ENCODE data around the gene RARRES2. TPM values are rescaled to one million over a fixed set of nuclear protein-coding genes. Genes with fewer than 3 reads are reported as not detected.
"Not testable (repeated sequence)": the region's sequence is repeated elsewhere in the genome, so short reads cannot be mapped to it uniquely, and the experiment has no call there.

RARRES2 gene
- total and polyA plus RNA-seq, 2 of the 13 experiments (the other 11 are each of a cell fraction or from before 2014, with no cell fraction given) = 134 to 172 TPM

GRCh38 chr7:150316987-150317386 is 24.4 kb downstream of the RARRES2 start:
- H3K79me2 ChIP-seq (ENCODE audit: insufficient read depth, low read length) = not testable (repeated sequence)

GRCh38 chr7:150314639-150315239 is 26.7 kb downstream of the RARRES2 start:
- H3K4me2 ChIP-seq (ENCODE audit: low read depth, low read length) = no peak overlapping the region
- H3K36me3 ChIP-seq (replicated peaks in 1 of 2; ENCODE audit: control insufficient read depth in 1 of 2, insufficient read depth in 2 of 2, low read length in 2 of 2) = no peaks in the 10 kb centered on the region
- in situ Hi-C loops (cut with HindIII; ENCODE audit: extremely low pct_ligation_motif_present, low pct_unique_long_range_greater_than_20kb) (no loop called here), intact Hi-C loops (cut with micrococcal nuclease; ENCODE audit: unreplicated experiment) (no loop called here)
- no peaks in the 10 kb centered on the region for H3K79me2 ChIP-seq (ENCODE audit: insufficient read depth, low read length)
- ChIA-PET CTCF (ENCODE audit: low intra/inter-chr PET ratio, low total read pairs) (no interaction called here), POLR2A (no interaction called here)
- no peak overlapping the region for H3K4me3 ChIP-seq (replicated peaks in 1 of 3; ENCODE audit: insufficient read depth in 1 of 3, low read depth in 2 of 3, low read length in 3 of 3)
- DNase-seq (ENCODE audit: low spot score) (no peak), FAIRE-seq (no peak), ATAC-seq (no peak)
- no peak overlapping the region for H2AFZ ChIP-seq (ENCODE audit: low read length)
- H3K9ac ChIP-seq (ENCODE audit: insufficient read depth, low read depth, low read length) = no peak overlapping the region
- BruUV-seq (replicated peaks) = no TSS peak
- no peaks in the 10 kb centered on the region for H3K27me3 ChIP-seq (ENCODE audit: control insufficient read depth in 1 of 2, insufficient read depth in 2 of 2, low read length in 2 of 2)
- no peak overlapping the region for H3K27ac ChIP-seq (ENCODE audit: extremely low read length, insufficient read depth, low read length)
- peaks cover 37% of the 10 kb centered on the region for H3K4me1 ChIP-seq (ENCODE audit: insufficient read depth, low read length)
- no peaks in the 10 kb centered on the region for H3K9me3 ChIP-seq (ENCODE audit: low read length)
- WGBS (ENCODE audit: low lambda C conversion rate) = 99% methylated on average over 5 of the region's 5 CpGs
- no peaks in the 10 kb centered on the region for H4K20me1 ChIP-seq (ENCODE audit: insufficient read depth, low read length)
- no peak for TF ChIP-seq ZBTB39 (CRISPR knock-in tag; IDR thresholded peaks at IDR 0.05)
- no peak for TF ChIP-seq SRSF4 (IDR thresholded peaks at IDR 0.05; ENCODE audit: low read depth, low read length, poor library complexity, severe bottlenecking)
- no peak for TF ChIP-seq ZNF280D (CRISPR knock-in tag; IDR thresholded peaks at IDR 0.05)
- no peak for TF ChIP-seq MAFG (CRISPR knock-in tag; IDR thresholded peaks at IDR 0.05)
- no peak for TF ChIP-seq MXD3 (CRISPR knock-in tag; IDR thresholded peaks at IDR 0.05)
- TF ChIP-seq ZNF350 (CRISPR knock-in tag; IDR thresholded peaks at IDR 0.05; ENCODE audit: borderline replicate concordance, low read depth) = no peak
- no peak for TF ChIP-seq PHF20 (CRISPR knock-in tag; IDR thresholded peaks at IDR 0.05)
- no peak for TF ChIP-seq ZBTB10 (CRISPR knock-in tag; IDR thresholded peaks at IDR 0.05; ENCODE audit: borderline replicate concordance)

More at GRCh38 chr7:150316987-150317386, 24.4 kb downstream of the RARRES2 start:
- H2AFZ ChIP-seq (ENCODE audit: low read length); DNase-seq (ENCODE audit: low spot score); CTCF ChIA-PET (ENCODE audit: low intra/inter-chr PET ratio, low total read pairs); H3K27me3 ChIP-seq (ENCODE audit: control insufficient read depth in 1 of 2, insufficient read depth in 2 of 2, low read length in 2 of 2); in situ Hi-C loops (cut with HindIII; ENCODE audit: extremely low pct_ligation_motif_present, low pct_unique_long_range_greater_than_20kb); BruUV-seq (replicated peaks); H3K36me3 ChIP-seq (replicated peaks in 1 of 2; ENCODE audit: control insufficient read depth in 1 of 2, insufficient read depth in 2 of 2, low read length in 2 of 2); H3K27ac ChIP-seq (ENCODE audit: extremely low read length, insufficient read depth, low read length); H3K9me3 ChIP-seq (ENCODE audit: low read length); ATAC-seq; intact Hi-C loops (cut with micrococcal nuclease; ENCODE audit: unreplicated experiment); H3K9ac ChIP-seq (ENCODE audit: insufficient read depth, low read depth, low read length); H3K4me3 ChIP-seq (replicated peaks in 1 of 3; ENCODE audit: insufficient read depth in 1 of 3, low read depth in 2 of 3, low read length in 3 of 3); H4K20me1 ChIP-seq (ENCODE audit: insufficient read depth, low read length); H3K4me2 ChIP-seq (ENCODE audit: low read depth, low read length); FAIRE-seq: not testable (repeated sequence)
- POLR2A ChIA-PET = interaction anchor here (0.7 to 1.2 kb wide), 2 partner anchors 61 to 89 kb away, joined by 3 to 4 read pairs; no protein-coding TSS in a partner anchor
- peaks cover 55% of the 10 kb centered on the region for H3K4me1 ChIP-seq (ENCODE audit: insufficient read depth, low read length)
- WGBS (ENCODE audit: low lambda C conversion rate) = 97% methylated on average over 6 of the region's 6 CpGs

Data from HepG2 (cell line).